ENCODE results near the gene RNU5B-1.
"Not testable (repeated sequence)": the region's sequence is repeated elsewhere in the genome, so short reads cannot be mapped to it uniquely, and the experiment has no call there.

The RNU5B-1 gene

GRCh38 chr15:65344914-65345275, 40.4 kb downstream of the RNU5B-1 start:
- no peak for DNase-seq

- no peak for DNase-seq
Observed at GRCh38 chr15:65346856-65347598, 42.5 kb downstream of the RNU5B-1 start.

DNA sequence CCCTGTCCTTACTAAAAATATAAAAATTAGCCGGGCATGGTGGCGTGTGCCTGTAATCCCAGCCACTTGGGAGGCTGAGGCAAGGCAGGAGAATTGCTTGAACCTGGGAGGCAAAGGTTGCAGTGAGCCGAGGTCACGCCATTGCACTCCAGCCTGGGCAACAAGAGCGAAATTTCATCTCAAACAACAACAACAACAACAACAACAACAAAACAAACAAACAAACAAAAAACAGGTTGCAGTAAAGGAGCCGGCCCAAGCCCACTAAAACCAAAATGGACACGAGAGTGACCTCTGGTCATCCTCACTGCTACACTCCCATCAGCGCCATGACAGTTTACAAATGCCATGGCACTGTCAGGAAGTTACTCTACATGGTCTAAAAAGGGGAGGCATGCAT, 43.3 kb downstream of the RNU5B-1 start:
- not testable (repeated sequence) for DNase-seq

GRCh38 chr15:65349338-65349737, 44.9 kb downstream of the RNU5B-1 start:
- no peak for DNase-seq

DNA sequence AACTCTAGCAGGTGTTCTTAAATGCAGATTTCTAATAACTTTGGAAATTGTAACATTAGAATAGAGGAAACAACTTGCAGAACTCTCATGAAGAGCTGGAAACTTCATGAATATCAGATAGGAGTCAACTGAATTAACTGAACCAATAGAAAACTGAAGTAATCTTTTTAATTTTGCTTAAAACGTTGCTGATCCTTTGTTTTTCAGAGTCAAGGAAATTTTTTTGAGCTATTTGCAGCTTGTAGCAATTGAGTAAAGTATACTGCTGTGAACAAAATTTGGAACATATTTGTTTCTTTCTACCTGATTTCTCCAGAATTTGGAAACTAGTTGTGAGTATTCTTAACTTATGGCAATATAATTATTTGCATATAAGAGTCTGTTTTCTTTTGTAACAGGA, 47.5 kb downstream of the RNU5B-1 start:
- not testable (repeated sequence) for DNase-seq

All from stimulated activated CD4-positive, alpha-beta T cell treated with anti-CD3 and anti-CD28 coated beads, Interleukin-4, amount 100 ng/mL, for 24 hours (primary cell).